Panc1 (cell line): ENCODE results near the gene OTOA. TPM values are rescaled to one million over a fixed set of nuclear protein-coding genes. Genes with fewer than 3 reads are reported as not detected.
"Not testable (repeated sequence)": the region's sequence is repeated elsewhere in the genome, so short reads cannot be mapped to it uniquely, and the experiment has no call there.

ENCODE experiments used
- ATAC-seq: fragments of 200-7000 bp; cut with Tn5 transposase; 2 replicates; pipeline ENCODE4 v1.9.1; 2020; ENCODE audit warnings: mild to moderate bottlenecking, moderate library complexity
- BruUV-seq: library from RNA; stranded (reverse); fragments of 400-500 nt; replicated peaks from 2 replicates; lab custom pipeline; 2021; lab: Mats Ljungman, UMichigan
- CTCF ChIA-PET: fragments of 300-600 bp; sonication (Branson Sonifier 250); formaldehyde crosslinking; loops from one replicate; lab custom pipeline; 2022; ENCODE audit warnings: antibody characterized with exemption; lab: Charles Lee
- POLR2A ChIA-PET: fragments of 300-600 bp; sonication (Branson Sonifier 250); formaldehyde crosslinking; loops from one replicate; lab custom pipeline; 2022; ENCODE audit warnings: antibody characterized with exemption; lab: Charles Lee
- DNase-seq: peaks from one replicate; pipeline ENCODE4 v3.0.0-alpha.2; 2010; ENCODE audit warnings: low read depth, low spot score
- H3K27ac ChIP-seq: 2 replicates; pipeline ENCODE4 v1.5.1; 2011; ENCODE audit warnings: mild to moderate bottlenecking, low read length, inconsistent platforms
- H3K27me3 ChIP-seq: fragments of 200-500 bp; sonication (Bioruptor generic); 2 replicates; pipeline ENCODE4 v1.6.0; 2014; ENCODE audit warnings: low read length, inconsistent platforms; ENCODE audit not compliant: control insufficient read depth, insufficient read depth
- H3K36me3 ChIP-seq: fragments of 200-500 bp; sonication (Bioruptor generic); 2 replicates; pipeline ENCODE4 v1.5.1; 2014; ENCODE audit warnings: inconsistent platforms, mild to moderate bottlenecking, low read length, moderate library complexity; ENCODE audit not compliant: control insufficient read depth, insufficient read depth
- H3K4me1 ChIP-seq: 2 replicates; pipeline ENCODE4 v1.5.1; 2011; ENCODE audit warnings: inconsistent platforms, mild to moderate bottlenecking, low read length, moderate library complexity; ENCODE audit not compliant: control insufficient read depth, insufficient read depth
- H3K4me3 ChIP-seq, 2 experiments: 2 replicates each; pipeline ENCODE4 v1.5.1; 2011 to 2012; ENCODE audit warnings: low read depth in 2 of 2, low read length in 2 of 2, mild to moderate bottlenecking in 2 of 2, inconsistent platforms in 1 of 2, moderate library complexity in 1 of 2
- H3K9me3 ChIP-seq: fragments of 200-500 bp; sonication (Bioruptor generic); 2 replicates; pipeline ENCODE4 v1.5.1; 2014; ENCODE audit warnings: low read depth, mild to moderate bottlenecking, inconsistent platforms, low read length, moderate library complexity; ENCODE audit not compliant: control insufficient read depth, insufficient read depth
- CTCF ChIP-seq: fragments of 450-650 bp; IDR thresholded peaks from 2 replicates; pipeline ENCODE4 v1.5.1; 2017; ENCODE audit warnings: mild to moderate bottlenecking
- POLR2AphosphoS5 ChIP-seq: IDR thresholded peaks from 2 replicates; pipeline ENCODE4 v1.6.1; 2012; ENCODE audit warnings: mild to moderate bottlenecking, low read depth, low read length, moderate library complexity
- REST ChIP-seq, 2 experiments: IDR thresholded peaks; 2 replicates each; pipeline ENCODE4 v1.6.1; 2011 to 2012; ENCODE audit warnings: low read depth in 2 of 2, control low read depth in 1 of 2, low read length in 1 of 2, mild to moderate bottlenecking in 1 of 2, moderate library complexity in 1 of 2; ENCODE audit not compliant: insufficient read depth in 1 of 2
- SIN3A ChIP-seq: IDR thresholded peaks from 2 replicates; pipeline ENCODE4 v1.6.1; 2012; ENCODE audit warnings: low read depth, mild to moderate bottlenecking, low read length, moderate library complexity, borderline replicate concordance; ENCODE audit not compliant: insufficient read depth
- TCF7L2 ChIP-seq: IDR thresholded peaks from 2 replicates; pipeline ENCODE4 v1.6.1; 2011; ENCODE audit warnings: mild to moderate bottlenecking, low read depth, low read length, inconsistent platforms
- in situ Hi-C: cut with HindIII; loops from 2 replicates; pipeline ENCODE4 v1.10.0; 2016; ENCODE audit warnings: low sequenced_read_pairs, low pct_unique_long_range_greater_than_20kb
- intact Hi-C: fragments of 100-400 bp; cut with micrococcal nuclease; formaldehyde crosslinking; loops from one replicate; pipeline ENCODE4 v1.10.0; 2022; ENCODE audit not compliant: unreplicated experiment
- total RNA-seq: library from RNA; stranded (reverse); gene quantifications from one replicate; pipeline ENCODE4 v1.2.1, GENCODE V29; 2021; ENCODE audit not compliant: unreplicated experiment

OTOA gene
- total RNA-seq, 1 experiment from 2014 or later = not detected

- H3K27me3 ChIP-seq = no peaks in the 10 kb centered on the region
- H3K4me3 ChIP-seq = no peak overlapping the region
- no peak for DNase-seq
- BruUV-seq = no TSS peak
- TF ChIP-seq SIN3A (no peak), TCF7L2 (no peak), REST (IDR thresholded peaks at IDR 0.05; ENCODE audit: insufficient read depth in 1 of 2, low read depth in 2 of 2, low read length in 1 of 2) (no peak), CTCF (no peak), POLR2AphosphoS5 (no peak)
- CTCF ChIA-PET = no interaction called here
- H3K4me1 ChIP-seq = no peaks in the 10 kb centered on the region
- ATAC-seq = no peak
- intact Hi-C loops = no loop called here
- no peak overlapping the region for H3K27ac ChIP-seq
- POLR2A ChIA-PET = interaction anchor here (0.7 kb wide), 1 partner anchor 24 kb away, joined by 15 read pairs; no protein-coding TSS in a partner anchor
- H3K9me3 ChIP-seq = no peaks in the 10 kb centered on the region
- no peaks in the 10 kb centered on the region for H3K36me3 ChIP-seq
- in situ Hi-C loops = no loop called here
Measured at GRCh38 chr16:21628772-21629171, 35.0 kb upstream of the OTOA start.

GRCh38 chr16:21629616-21630539, 33.9 kb upstream of the OTOA start:
- DNase-seq, ATAC-seq, CTCF ChIA-PET, intact Hi-C loops, POLR2A ChIA-PET, H3K27me3 ChIP-seq, H3K4me1 ChIP-seq, H3K4me3 ChIP-seq, in situ Hi-C loops, BruUV-seq, H3K9me3 ChIP-seq, H3K36me3 ChIP-seq, H3K27ac ChIP-seq: not testable (repeated sequence)

- H3K9me3 ChIP-seq, POLR2A ChIA-PET, H3K4me3 ChIP-seq, H3K27ac ChIP-seq, CTCF ChIA-PET, H3K27me3 ChIP-seq, H3K36me3 ChIP-seq, ATAC-seq, intact Hi-C loops, H3K4me1 ChIP-seq, in situ Hi-C loops, DNase-seq, BruUV-seq: not testable (repeated sequence)
Measured at GRCh38 chr16:21630866-21631265, 32.9 kb upstream of the OTOA start.

- H3K4me3 ChIP-seq, BruUV-seq, ATAC-seq, H3K36me3 ChIP-seq, H3K27me3 ChIP-seq, POLR2A ChIA-PET, in situ Hi-C loops, intact Hi-C loops, H3K9me3 ChIP-seq, H3K4me1 ChIP-seq, CTCF ChIA-PET, DNase-seq, H3K27ac ChIP-seq: not testable (repeated sequence)
Measured at GRCh38 chr16:21631376-21631775, 32.4 kb upstream of the OTOA start.

- DNase-seq, H3K4me1 ChIP-seq, CTCF ChIA-PET, H3K27me3 ChIP-seq, H3K4me3 ChIP-seq, POLR2A ChIA-PET, H3K9me3 ChIP-seq, BruUV-seq, H3K27ac ChIP-seq, H3K36me3 ChIP-seq, intact Hi-C loops, ATAC-seq, in situ Hi-C loops: not testable (repeated sequence)
Measured at GRCh38 chr16:21631951-21632575, 31.7 kb upstream of the OTOA start.
